PFSK-1 (cell line): ENCODE results near the gene SSUH2.

Source experiments
- FOXP2 ChIP-seq: optimal IDR thresholded peaks from 2 replicates; pipeline ENCODE3; 2011; ENCODE audit warnings: borderline replicate concordance, control low read depth, inconsistent platforms; ENCODE audit not compliant: insufficient read depth; ENCODE audit errors: extremely low read length, extremely low read depth
- POLR2AphosphoS5 ChIP-seq: IDR thresholded peaks from 2 replicates; pipeline ENCODE4 v1.6.1; 2012; ENCODE audit warnings: low read depth, mild to moderate bottlenecking, control low read depth, low read length, moderate library complexity
- SIN3A ChIP-seq: IDR thresholded peaks from 2 replicates; pipeline ENCODE4 v1.6.1; 2012; ENCODE audit warnings: mild to moderate bottlenecking, low read length, moderate library complexity, borderline replicate concordance; ENCODE audit not compliant: insufficient read depth
- TAF1 ChIP-seq: IDR thresholded peaks from 2 replicates; pipeline ENCODE4 v1.6.1; 2012; ENCODE audit warnings: low read length, control low read depth, borderline replicate concordance; ENCODE audit not compliant: insufficient read depth
- TF ChIP-seq, protein P1 (sequence below), 2 experiments: IDR thresholded peaks; 2 replicates each; pipeline versions ENCODE4 v1.6.1 to v1.8.0; 2011 to 2012; ENCODE audit warnings: low read depth in 2 of 2, low read length in 2 of 2, control low read depth in 1 of 2, inconsistent platforms in 1 of 2, mild to moderate bottlenecking in 1 of 2, moderate library complexity in 1 of 2; ENCODE audit not compliant: insufficient read depth in 1 of 2

SSUH2 gene

DNA sequence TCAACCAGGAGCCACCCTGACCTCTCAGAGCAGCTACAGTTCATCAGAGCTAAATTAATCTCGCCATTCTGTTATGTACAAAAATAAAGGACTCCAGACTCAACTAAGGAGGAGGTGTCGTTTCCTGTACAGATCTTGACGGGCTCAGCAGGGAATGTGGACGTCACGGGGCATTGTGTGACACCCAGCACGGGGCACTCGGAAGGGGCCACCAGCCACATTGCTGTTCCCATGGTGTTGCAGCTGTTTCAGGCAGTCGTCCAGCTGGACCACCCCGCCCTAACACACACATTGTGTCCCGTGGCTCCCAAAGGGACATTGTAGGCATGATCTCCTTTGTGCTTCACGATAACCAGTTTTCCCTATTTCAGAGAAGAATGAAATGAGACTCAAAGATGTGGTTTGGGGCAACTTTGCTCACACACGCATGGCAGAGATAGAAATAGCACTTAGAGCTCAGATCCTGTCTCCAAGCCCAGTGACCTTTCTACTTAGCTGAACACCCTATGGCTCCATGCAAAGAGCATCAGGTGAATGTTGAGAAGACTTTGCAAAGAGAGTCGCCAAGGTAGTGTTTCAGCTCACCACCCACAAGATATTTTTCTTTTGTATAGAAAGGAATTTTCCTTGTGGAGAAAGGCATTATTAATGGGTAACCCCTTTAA is 5.5 kb downstream of the SSUH2 start:
- TF ChIP-seq SIN3A (no peak), TAF1 (no peak), POLR2AphosphoS5 (no peak), FOXP2 (no peak)
- TF ChIP-seq, protein P1, sequence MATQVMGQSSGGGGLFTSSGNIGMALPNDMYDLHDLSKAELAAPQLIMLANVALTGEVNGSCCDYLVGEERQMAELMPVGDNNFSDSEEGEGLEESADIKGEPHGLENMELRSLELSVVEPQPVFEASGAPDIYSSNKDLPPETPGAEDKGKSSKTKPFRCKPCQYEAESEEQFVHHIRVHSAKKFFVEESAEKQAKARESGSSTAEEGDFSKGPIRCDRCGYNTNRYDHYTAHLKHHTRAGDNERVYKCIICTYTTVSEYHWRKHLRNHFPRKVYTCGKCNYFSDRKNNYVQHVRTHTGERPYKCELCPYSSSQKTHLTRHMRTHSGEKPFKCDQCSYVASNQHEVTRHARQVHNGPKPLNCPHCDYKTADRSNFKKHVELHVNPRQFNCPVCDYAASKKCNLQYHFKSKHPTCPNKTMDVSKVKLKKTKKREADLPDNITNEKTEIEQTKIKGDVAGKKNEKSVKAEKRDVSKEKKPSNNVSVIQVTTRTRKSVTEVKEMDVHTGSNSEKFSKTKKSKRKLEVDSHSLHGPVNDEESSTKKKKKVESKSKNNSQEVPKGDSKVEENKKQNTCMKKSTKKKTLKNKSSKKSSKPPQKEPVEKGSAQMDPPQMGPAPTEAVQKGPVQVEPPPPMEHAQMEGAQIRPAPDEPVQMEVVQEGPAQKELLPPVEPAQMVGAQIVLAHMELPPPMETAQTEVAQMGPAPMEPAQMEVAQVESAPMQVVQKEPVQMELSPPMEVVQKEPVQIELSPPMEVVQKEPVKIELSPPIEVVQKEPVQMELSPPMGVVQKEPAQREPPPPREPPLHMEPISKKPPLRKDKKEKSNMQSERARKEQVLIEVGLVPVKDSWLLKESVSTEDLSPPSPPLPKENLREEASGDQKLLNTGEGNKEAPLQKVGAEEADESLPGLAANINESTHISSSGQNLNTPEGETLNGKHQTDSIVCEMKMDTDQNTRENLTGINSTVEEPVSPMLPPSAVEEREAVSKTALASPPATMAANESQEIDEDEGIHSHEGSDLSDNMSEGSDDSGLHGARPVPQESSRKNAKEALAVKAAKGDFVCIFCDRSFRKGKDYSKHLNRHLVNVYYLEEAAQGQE (IDR thresholded peaks at IDR 0.05; ENCODE audit: insufficient read depth in 1 of 2, low read depth in 2 of 2, low read length in 2 of 2): no peak

DNA sequence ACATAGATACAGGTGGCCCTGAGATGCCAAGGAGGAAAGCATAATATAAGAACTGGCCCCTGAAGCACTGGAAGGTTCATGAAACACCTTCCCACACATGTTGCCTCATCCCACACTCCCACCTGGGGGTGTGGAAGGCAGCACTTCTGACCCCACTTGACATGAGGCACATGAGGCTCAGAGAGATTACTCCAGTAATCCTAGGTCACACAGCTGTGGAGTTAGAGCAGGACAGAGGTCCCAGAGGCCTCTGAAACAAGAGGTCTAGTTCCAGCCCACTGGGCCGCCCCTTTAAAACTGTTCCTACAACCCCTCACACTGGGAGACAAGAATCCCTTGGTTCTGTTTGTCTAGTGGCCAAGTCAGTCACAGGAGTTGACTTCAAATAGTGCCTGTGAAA is 7.2 kb downstream of the SSUH2 start:
- TF ChIP-seq TAF1: no peak
- TF ChIP-seq SIN3A: no peak
- no peak for TF ChIP-seq FOXP2
- no peak for TF ChIP-seq POLR2AphosphoS5
- TF ChIP-seq, protein P1 (IDR thresholded peaks at IDR 0.05; ENCODE audit: insufficient read depth in 1 of 2, low read depth in 2 of 2, low read length in 2 of 2): no peak

DNA sequence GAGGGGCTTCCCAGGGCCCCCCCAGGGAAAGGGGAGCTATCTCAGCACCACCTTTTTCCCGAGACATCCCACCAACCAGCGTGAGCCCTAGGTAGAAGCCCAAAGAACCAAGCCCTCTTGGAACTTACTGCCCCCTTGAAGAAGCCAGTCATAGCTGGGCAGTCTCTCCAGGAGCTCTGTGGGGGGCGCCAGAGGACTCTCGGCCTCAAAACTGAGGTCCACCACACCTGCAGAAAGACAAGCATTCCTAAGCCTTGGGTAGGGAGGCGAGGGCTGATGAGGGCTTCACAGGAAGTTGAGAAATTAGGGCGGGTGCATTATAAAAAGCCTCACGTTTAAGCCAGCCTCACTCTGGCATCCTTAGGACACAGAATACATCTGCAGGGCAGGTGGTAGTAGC is 9.0 kb downstream of the SSUH2 start:
- TF ChIP-seq POLR2AphosphoS5: no peak
- TF ChIP-seq FOXP2: no peak
- no peak for TF ChIP-seq TAF1
- TF ChIP-seq, protein P1 (IDR thresholded peaks at IDR 0.05; ENCODE audit: insufficient read depth in 1 of 2, low read depth in 2 of 2, low read length in 2 of 2): no peak
- TF ChIP-seq SIN3A: no peak

DNA sequence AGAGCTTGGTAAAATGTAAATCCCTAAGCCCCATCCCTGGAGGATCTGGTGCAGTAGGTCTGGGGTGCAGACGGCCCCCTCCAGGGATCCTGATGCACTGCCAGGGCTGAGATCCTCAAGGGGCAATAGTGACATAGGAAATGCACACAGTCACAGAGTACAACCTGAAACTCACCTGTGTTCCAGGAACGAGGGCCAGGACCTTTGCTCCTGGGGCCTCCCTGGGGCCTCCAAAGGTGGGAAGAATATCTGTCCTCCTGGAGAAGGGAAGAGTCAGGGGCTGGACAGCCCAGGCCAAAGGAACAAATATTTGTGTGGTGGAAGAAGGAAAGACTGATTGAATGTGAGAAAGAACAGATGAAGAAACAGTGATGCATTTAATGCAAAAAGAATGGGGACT is 9.5 kb downstream of the SSUH2 start:
- TF ChIP-seq, protein P1 (IDR thresholded peaks at IDR 0.05; ENCODE audit: insufficient read depth in 1 of 2, low read depth in 2 of 2, low read length in 2 of 2): no peak
- no peak for TF ChIP-seq FOXP2
- no peak for TF ChIP-seq TAF1
- TF ChIP-seq POLR2AphosphoS5: no peak
- no peak for TF ChIP-seq SIN3A
